RPMI8226 (cell line): Measurements from ENCODE around the gene SMIM41.
A peak's percentile ranks its signal among the peaks of the same experiment; 100 is the strongest.

Experiments used
- DNase-seq: peaks from one replicate; pipeline ENCODE4 v3.0.0-alpha.2; 2015

SMIM41 gene

GRCh38 chr12:52126050-52126604 lies 46.6 kb downstream of the SMIM41 start:
- no peak for DNase-seq

DNA sequence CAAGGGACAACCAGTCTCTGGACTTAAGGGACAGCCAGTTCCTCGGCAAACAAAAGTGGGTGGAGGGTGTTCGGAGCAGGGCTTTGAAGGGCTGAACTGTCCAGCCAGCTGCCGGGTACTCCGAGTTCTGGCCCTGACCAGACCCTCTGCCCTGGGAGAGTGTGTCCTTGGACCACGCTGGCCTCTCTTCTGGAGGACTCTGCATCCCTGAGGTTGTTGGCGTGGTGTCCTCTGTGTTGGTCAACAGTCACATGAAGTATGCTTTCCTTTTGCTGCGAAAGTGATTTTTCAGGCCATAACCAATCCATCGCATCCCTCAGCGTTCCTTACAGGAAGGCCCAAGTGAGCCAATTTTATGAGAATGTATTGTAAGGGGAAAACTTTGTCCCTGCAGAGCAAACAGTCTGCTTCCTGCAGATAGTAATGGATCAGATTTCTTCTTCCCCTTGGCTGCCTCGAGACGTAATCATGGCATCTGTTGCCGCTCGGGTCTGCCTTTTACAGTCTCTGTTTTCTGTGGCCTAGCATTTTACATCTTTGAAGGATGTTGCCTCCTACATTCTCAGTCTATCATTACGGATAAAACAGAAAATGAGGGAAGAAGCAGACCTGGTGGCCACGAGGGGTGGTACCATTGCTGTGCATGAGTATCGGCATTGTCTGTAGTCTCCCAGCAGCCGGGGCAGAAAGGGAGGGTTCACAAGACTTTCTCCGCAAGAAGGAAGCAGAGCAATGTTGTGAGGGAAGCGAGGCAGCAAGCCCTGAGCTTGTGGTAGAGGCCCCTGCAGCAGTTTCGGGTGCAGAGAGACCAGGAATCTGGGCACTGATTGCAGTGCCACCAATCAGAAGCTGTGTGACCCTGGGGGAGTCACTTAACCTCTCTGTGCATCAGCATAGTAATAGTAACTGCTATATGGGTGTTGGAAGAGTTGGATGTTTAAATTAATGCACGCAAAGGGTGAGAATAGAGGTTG lies 47.4 kb downstream of the SMIM41 start:
- no peak for DNase-seq

DNA sequence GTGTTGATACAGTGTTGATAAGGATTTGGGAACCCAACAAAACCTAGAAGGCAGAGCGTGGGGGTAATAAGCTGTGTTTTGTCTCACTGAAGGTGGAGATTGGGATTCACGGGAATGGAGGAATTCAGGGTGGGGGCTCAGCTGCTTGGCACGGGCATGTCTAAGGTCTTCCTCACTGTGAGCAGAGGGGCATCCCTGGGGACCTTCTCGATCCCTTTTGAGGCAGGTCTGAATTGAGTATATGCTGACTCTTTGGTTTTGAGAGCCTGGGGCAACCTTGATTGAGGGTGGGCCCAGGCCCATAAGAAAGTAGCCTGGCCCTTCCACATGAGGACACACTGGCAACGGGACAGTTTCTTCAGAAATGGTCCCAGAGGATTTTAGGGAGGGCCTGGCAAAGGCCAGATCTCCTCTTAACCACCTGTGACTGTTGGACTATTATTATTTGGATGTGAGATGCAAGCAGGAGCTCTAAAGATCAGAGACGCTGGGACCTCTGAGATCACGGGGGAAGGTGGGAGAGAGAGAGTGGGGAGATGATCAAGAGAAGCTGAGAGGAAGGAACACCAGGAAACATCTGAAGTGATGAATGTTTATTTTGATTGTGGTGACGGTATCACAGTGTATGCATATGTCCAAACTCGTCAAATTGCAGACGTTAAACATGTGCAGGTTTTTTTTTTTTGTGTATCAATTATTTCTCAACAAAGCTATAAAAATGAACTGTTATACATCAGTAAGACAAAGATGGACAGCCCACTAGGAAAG lies 48.4 kb downstream of the SMIM41 start:
- DNase-seq: no peak

- DNase-seq: no peak
Observed at GRCh38 chr12:52130711-52131110, 51.2 kb downstream of the SMIM41 start.

GRCh38 chr12:52132754-52133161 lies 53.3 kb downstream of the SMIM41 start:
- DNase-seq: no peak

GRCh38 chr12:52137746-52138145 lies 58.2 kb downstream of the SMIM41 start:
- no peak for DNase-seq

- DNase-seq: no peak
Observed at GRCh38 chr12:52139147-52139546, 59.6 kb downstream of the SMIM41 start.

- peak; percentile 79 for DNase-seq
Observed at GRCh38 chr12:52139579-52140062, 60.1 kb downstream of the SMIM41 start.

GRCh38 chr12:52141306-52141705 lies 61.8 kb downstream of the SMIM41 start:
- no peak for DNase-seq

GRCh38 chr12:52141875-52142274 lies 62.4 kb downstream of the SMIM41 start:
- DNase-seq: no peak

DNA sequence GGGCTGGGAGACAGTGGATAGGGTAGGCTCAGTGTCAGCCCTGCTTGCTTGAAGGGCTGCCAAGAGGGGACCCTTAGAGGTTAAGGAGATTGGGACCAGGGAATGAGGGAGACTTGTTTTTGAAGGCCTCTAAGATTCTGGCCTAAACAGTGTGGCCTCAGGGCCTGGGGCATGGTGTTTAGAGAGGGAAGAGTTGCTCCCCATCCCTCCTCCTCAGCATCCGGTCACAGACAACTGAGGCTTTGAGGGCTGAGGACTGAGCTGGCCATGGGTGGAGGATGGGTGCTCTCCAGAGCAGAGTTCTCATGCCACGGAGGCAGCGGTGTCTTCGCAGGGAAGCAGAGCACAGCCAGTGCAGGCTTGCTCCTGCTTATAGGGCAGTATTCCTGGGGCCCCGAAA lies 62.9 kb downstream of the SMIM41 start:
- DNase-seq: no peak

- DNase-seq: no peak
Observed at GRCh38 chr12:52144512-52145227, 65.2 kb downstream of the SMIM41 start.

GRCh38 chr12:52145228-52146088 lies 66.0 kb downstream of the SMIM41 start:
- no peak for DNase-seq

DNA sequence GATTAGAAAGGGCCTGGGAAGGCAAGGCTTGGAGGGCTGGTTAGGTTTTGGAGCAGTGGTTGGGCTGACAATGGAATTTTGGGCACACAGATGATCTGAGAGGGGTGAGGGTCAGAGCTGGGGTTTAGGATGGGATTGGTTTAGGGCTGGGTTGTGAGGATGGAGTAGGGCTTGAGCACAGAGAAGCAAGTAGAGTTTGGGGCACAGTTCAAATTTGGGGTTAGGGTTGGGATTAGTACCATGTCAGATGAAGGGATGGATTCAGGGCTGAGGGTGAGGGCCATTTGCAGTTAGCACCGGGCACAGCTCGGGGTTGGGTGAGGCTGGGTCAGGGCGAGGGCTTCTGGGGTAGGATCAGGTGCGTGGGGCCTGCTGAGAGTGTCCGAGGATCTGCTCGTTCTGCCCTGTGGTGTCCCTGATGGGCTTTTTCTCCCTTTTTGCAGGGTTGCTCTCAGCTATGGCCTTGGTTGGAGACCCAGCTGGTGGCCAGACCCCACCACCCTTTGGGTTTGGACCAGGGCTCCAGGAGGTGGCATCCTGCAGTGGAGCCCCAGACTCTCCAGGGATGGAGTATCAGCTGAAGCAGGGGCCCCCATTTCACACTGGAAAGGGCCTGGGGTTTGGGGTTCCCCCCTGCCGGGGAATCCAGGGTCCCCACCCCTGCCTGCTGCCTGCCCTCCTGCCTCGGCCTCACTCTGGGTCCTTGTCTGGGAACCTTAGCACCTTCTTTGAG lies 66.8 kb downstream of the SMIM41 start:
- DNase-seq: no peak

DNA sequence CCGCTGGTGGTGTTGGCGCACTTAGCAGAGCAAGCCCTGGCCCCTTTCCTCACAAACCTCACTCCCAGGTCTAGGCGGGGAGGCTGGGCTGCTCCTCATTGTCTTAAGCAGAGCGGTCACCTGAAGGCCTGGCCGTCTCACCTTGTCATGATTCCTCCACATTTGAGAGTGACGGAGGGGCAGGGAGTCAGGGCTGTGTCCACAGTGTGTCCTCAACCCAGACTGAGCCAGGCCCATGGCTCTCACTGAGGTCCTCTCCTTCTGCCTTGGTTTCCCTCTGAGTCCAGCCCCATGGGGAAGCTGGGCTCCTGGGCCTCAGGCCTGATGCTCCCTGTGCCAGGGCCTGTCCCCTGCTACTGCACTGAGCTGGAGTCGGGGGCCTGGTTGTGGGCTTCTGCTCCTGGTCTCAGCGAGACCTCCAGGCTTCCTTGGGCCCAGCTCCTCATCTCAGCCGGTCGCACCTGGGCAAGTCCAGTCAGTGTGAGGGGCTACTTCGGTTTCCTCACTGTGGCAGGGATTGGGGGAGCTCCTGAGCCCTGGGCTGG lies 67.4 kb downstream of the SMIM41 start:
- no peak for DNase-seq

- no peak for DNase-seq
Observed at GRCh38 chr12:52147367-52147963, 68.0 kb downstream of the SMIM41 start.

DNA sequence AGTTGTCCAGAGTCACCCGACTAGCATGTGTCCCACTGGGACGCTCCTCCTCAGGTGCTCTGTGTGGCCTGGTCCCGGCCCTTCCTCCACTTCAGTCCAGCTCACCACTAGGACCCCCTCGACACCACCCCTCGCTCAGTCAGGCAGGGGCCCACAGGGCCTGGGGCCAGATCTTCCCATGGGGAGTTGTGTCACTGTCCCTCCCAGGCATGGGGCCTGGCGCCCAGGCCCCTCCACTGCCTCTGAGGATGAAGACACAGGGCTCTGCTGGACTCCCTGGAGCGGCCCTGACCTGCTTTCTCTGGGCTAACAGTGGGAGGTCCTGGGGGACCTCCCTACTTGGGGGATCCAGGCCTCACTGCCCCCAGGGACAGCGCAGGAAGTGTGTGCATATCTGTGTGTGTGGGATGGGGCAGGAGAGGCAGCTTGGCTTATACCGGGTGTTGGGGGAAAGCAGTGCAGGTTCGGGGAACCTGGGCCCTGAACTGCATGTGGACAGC lies 68.5 kb downstream of the SMIM41 start:
- DNase-seq: no peak

- peak; percentile 60 for DNase-seq
Observed at GRCh38 chr12:52148464-52149181, 69.1 kb downstream of the SMIM41 start.

- no peak for DNase-seq
Observed at GRCh38 chr12:52149182-52149641, 69.7 kb downstream of the SMIM41 start.
